ENCODE results near the gene INTS1.

DNA sequence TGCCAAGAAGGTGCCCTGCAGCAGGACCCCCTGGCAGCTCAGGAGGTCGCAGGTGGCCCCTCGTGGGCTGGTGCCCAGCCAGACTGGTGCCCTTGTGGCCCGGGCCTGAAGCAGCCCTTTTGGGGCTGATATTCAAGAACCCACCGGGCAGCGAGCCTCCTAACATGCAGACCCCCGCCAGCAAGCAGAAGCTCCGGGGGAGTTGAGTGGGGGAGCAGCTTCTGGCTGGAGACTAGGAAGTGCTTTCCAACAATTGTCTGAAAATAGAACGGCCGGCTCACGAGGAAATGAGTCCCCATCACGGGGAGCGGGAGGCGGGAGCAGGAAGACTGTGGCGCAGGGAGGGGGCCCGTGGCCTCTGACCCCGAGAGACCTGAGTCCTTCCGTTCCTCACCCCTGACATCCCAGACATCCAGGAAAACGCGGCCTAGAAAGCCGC is 9.5 kb upstream of the INTS1 start:
- TF ChIP-seq, protein P1, sequence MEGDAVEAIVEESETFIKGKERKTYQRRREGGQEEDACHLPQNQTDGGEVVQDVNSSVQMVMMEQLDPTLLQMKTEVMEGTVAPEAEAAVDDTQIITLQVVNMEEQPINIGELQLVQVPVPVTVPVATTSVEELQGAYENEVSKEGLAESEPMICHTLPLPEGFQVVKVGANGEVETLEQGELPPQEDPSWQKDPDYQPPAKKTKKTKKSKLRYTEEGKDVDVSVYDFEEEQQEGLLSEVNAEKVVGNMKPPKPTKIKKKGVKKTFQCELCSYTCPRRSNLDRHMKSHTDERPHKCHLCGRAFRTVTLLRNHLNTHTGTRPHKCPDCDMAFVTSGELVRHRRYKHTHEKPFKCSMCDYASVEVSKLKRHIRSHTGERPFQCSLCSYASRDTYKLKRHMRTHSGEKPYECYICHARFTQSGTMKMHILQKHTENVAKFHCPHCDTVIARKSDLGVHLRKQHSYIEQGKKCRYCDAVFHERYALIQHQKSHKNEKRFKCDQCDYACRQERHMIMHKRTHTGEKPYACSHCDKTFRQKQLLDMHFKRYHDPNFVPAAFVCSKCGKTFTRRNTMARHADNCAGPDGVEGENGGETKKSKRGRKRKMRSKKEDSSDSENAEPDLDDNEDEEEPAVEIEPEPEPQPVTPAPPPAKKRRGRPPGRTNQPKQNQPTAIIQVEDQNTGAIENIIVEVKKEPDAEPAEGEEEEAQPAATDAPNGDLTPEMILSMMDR (IDR thresholded peaks at IDR 0.05): no peak
- no peak for TF ChIP-seq POLR2A (IDR thresholded peaks at IDR 0.05)

All from testis (tissue), 2 donors.